Erythroblast (primary cell): Measurements from ENCODE around the gene YAP1.

Source experiments
- GATA1 ChIP-seq: IDR thresholded peaks from 2 replicates; pipeline ENCODE4 v1.6.1; 2011; ENCODE audit warnings: low read depth, mild to moderate bottlenecking, control low read depth, low read length, moderate library complexity
- POLR2A ChIP-seq: IDR thresholded peaks from 2 replicates; pipeline ENCODE4 v1.6.1; 2011; ENCODE audit warnings: mild to moderate bottlenecking, low read length

DNA sequence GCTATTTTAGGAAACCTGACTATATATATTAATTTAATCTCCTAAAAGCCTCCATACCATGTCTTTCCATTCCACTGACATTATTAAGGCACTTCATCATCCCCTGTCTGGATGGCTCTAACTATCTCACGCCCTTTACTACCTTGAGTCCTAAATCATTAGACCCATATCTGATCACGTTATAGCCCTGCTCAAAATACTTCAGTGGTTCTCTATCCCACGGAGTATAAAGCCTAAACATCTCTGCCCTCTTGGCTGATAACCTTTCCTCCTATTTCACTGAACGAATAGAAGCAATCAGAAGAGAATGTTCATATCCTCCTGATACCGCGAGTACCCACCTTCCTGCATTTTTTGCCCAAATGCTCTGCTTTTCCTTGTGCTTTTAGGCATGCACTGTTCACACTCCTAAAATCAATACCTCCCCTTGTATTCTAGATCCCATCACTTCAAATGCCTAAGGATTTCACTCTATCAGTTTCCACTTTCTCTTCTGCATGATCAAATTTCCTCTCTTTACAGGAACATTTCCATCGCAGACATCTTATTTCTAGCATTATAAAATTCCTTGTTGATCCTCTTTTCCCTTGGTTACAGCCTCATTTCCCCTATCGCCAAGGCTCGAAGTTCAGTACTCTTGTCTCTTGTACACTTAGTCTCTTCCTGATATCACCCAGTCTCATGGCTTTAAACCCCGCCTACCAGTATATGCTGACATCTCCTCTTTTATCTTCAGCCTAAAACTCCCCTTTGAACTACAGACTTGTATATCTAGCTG lies 162.0 kb downstream of the YAP1 start:
- no peak for TF ChIP-seq POLR2A
- TF ChIP-seq GATA1, result no peak
